ENCODE results near the gene TOX4.

TOX4 gene

GRCh38 chr14:21529515-21529914 lies 52.5 kb downstream of the TOX4 start:
- peaks cover 0 to 5% (median 2%) of the 10 kb centered on the region in 5 donors for H3K27me3 ChIP-seq (ENCODE audit: control insufficient read depth in 5 of 5, insufficient read depth in 4 of 5, low read length in 5 of 5)
- H3K4me3 ChIP-seq (ENCODE audit: low read depth in 1 of 5, low read length in 5 of 5) = no peak overlapping the region
- peaks cover 0 to 14% (median 12%) of the 10 kb centered on the region in 5 donors for H3K4me1 ChIP-seq (ENCODE audit: control insufficient read depth in 5 of 5, insufficient read depth in 5 of 5, low read length in 5 of 5)
- H3K9ac ChIP-seq (ENCODE audit: low read length in 5 of 5) = no peak overlapping the region
- H3K36me3 ChIP-seq (ENCODE audit: control insufficient read depth in 5 of 5, insufficient read depth in 5 of 5, low read length in 5 of 5) = no peaks in the 10 kb centered on the region
- H3K9me3 ChIP-seq (ENCODE audit: control insufficient read depth in 5 of 5, low read length in 5 of 5) = no peaks in the 10 kb centered on the region
- no peak overlapping the region for H3K27ac ChIP-seq (ENCODE audit: low read depth, low read length)

DNA sequence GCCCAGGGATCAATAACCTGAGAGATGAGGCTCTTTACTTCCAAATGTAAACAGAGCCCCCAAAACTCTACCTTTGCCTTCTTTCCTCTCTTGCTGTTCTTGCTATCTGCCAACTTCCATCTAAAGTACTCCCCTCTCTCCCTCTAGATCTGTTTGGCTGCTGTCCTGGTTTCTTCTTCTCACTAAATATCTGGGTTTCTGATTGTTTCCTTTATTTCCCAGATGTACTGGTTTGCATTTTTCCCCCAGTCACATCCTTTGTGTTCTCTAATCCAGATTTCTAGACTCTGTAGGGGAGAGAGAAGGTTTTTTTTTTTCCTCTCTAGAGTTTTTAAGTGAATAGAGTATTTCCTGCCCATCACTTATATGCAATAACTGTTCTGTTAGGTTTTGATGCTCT lies 56.3 kb downstream of the TOX4 start:
- Histone ChIP-seq H3K27me3 (ENCODE audit: control insufficient read depth in 5 of 5, insufficient read depth in 4 of 5, low read length in 5 of 5) (peaks cover 16 to 35% (median 21%) of the 10 kb centered on the region in 5 donors), H3K4me3 (ENCODE audit: low read depth in 1 of 5, low read length in 5 of 5) (no peak overlapping the region), H3K9me3 (ENCODE audit: control insufficient read depth in 5 of 5, low read length in 5 of 5) (no peaks in the 10 kb centered on the region), H3K27ac (ENCODE audit: low read depth, low read length) (no peak overlapping the region), H3K36me3 (ENCODE audit: control insufficient read depth in 5 of 5, insufficient read depth in 5 of 5, low read length in 5 of 5) (no peaks in the 10 kb centered on the region), H3K9ac (ENCODE audit: low read length in 5 of 5) (no peak overlapping the region), H3K4me1 (ENCODE audit: control insufficient read depth in 5 of 5, insufficient read depth in 5 of 5, low read length in 5 of 5) (peaks cover 0 to 12% (median 9%) of the 10 kb centered on the region in 5 donors)

GRCh38 chr14:21534576-21534975 lies 57.6 kb downstream of the TOX4 start:
- H3K27ac ChIP-seq (ENCODE audit: low read depth, low read length) = no peak overlapping the region
- H3K9me3 ChIP-seq (ENCODE audit: control insufficient read depth in 5 of 5, low read length in 5 of 5) = no peaks in the 10 kb centered on the region
- peaks cover 0 to 12% (median 9%) of the 10 kb centered on the region in 5 donors for H3K4me1 ChIP-seq (ENCODE audit: control insufficient read depth in 5 of 5, insufficient read depth in 5 of 5, low read length in 5 of 5)
- H3K4me3 ChIP-seq (ENCODE audit: low read depth in 1 of 5, low read length in 5 of 5) = no peak overlapping the region
- H3K9ac ChIP-seq (ENCODE audit: low read length in 5 of 5) = no peak overlapping the region
- no peaks in the 10 kb centered on the region for H3K36me3 ChIP-seq (ENCODE audit: control insufficient read depth in 5 of 5, insufficient read depth in 5 of 5, low read length in 5 of 5)
- H3K27me3 ChIP-seq (ENCODE audit: control insufficient read depth in 5 of 5, insufficient read depth in 4 of 5, low read length in 5 of 5) = peaks cover 18 to 35% (median 25%) of the 10 kb centered on the region in 5 donors

- peak overlapping the region in 1 of 5 donors; percentile 14 for H3K9ac ChIP-seq (ENCODE audit: low read length in 5 of 5)
- no peak overlapping the region for H3K27ac ChIP-seq (ENCODE audit: low read depth, low read length)
- H3K36me3 ChIP-seq (ENCODE audit: control insufficient read depth in 5 of 5, insufficient read depth in 5 of 5, low read length in 5 of 5) = no peaks in the 10 kb centered on the region
- peaks cover 0 to 12% (median 9%) of the 10 kb centered on the region in 5 donors for H3K4me1 ChIP-seq (ENCODE audit: control insufficient read depth in 5 of 5, insufficient read depth in 5 of 5, low read length in 5 of 5)
- no peaks in the 10 kb centered on the region for H3K9me3 ChIP-seq (ENCODE audit: control insufficient read depth in 5 of 5, low read length in 5 of 5)
- H3K27me3 ChIP-seq (ENCODE audit: control insufficient read depth in 5 of 5, insufficient read depth in 4 of 5, low read length in 5 of 5) = peaks cover 18 to 35% (median 25%) of the 10 kb centered on the region in 5 donors
- peak overlapping the region in 1 of 5 donors; percentile 47 for H3K4me3 ChIP-seq (ENCODE audit: low read depth in 1 of 5, low read length in 5 of 5)
These were observed 58.8 kb downstream of the TOX4 start for GRCh38 chr14:21535545-21536417.

DNA sequence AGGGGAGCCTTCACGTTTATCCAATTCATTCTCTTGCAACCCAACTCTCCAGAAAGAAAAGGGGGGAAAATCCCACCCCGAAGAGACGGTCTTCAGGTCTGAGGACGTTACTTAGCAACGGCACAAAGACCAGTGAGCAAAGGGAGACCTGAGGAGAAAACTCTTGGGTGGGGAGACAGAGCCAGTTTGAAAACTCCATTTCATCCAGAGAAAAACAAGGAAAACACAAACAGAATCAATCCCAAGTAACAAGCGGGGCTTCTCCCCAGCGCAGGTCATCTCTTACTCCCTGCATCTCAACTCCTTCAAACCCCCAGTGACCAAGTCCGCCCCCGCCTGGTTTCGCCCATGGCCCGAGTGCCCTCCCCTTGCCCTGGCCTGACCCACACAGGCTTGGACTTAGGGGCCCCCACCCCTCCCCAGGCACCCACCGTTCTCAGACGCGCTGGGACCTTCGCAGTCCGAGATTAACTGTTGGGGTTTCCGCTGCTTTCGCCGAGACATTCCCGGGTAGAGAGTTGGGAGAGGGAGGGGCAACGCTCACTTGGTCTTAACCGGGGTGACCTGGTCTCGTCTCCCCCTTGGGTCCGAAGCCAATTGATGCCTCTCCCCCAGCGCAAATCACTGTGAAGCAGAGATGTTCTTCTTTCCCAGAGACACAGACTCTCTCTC lies 59.6 kb downstream of the TOX4 start:
- no peaks in the 10 kb centered on the region for H3K9me3 ChIP-seq (ENCODE audit: control insufficient read depth in 5 of 5, low read length in 5 of 5)
- H3K9ac ChIP-seq (ENCODE audit: low read length in 5 of 5) = peak overlapping the region in 3 of 5 donors; percentile 14 to 30 (median 20)
- H3K4me3 ChIP-seq (ENCODE audit: low read depth in 1 of 5, low read length in 5 of 5) = peak overlapping the region in 4 of 5 donors; percentile 23 to 47 (median 42)
- peaks cover 18 to 35% (median 25%) of the 10 kb centered on the region in 5 donors for H3K27me3 ChIP-seq (ENCODE audit: control insufficient read depth in 5 of 5, insufficient read depth in 4 of 5, low read length in 5 of 5)
- peaks cover 0 to 12% (median 9%) of the 10 kb centered on the region in 5 donors for H3K4me1 ChIP-seq (ENCODE audit: control insufficient read depth in 5 of 5, insufficient read depth in 5 of 5, low read length in 5 of 5)
- H3K36me3 ChIP-seq (ENCODE audit: control insufficient read depth in 5 of 5, insufficient read depth in 5 of 5, low read length in 5 of 5) = no peaks in the 10 kb centered on the region
- no peak overlapping the region for H3K27ac ChIP-seq (ENCODE audit: low read depth, low read length)

DNA sequence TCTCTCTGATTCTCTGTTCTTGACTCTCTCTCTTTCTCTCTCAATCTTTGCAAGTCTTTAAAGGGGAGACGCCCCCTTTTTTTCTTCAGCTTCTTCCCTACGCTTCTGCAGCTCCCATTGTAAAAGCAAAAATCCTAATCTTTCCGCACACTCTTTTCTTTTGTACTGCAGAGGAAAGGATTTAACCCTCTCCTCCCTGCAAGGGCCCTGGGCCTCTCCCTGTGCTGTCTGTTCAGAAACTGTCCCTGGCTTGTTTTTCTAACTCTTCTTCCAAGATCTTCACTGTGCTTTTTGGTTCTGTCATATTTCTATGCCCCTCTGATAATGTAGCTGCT lies 60.1 kb downstream of the TOX4 start:
- no peaks in the 10 kb centered on the region for H3K9me3 ChIP-seq (ENCODE audit: control insufficient read depth in 5 of 5, low read length in 5 of 5)
- H3K27me3 ChIP-seq (ENCODE audit: control insufficient read depth in 5 of 5, insufficient read depth in 4 of 5, low read length in 5 of 5) = peaks cover 18 to 34% (median 25%) of the 10 kb centered on the region in 5 donors
- no peak overlapping the region for H3K27ac ChIP-seq (ENCODE audit: low read depth, low read length)
- H3K36me3 ChIP-seq (ENCODE audit: control insufficient read depth in 5 of 5, insufficient read depth in 5 of 5, low read length in 5 of 5) = no peaks in the 10 kb centered on the region
- H3K4me3 ChIP-seq (ENCODE audit: low read depth in 1 of 5, low read length in 5 of 5) = peak overlapping the region in 3 of 5 donors; percentile 41 to 47 (median 42)
- peak overlapping the region in 2 of 5 donors; percentile 20 to 30 for H3K9ac ChIP-seq (ENCODE audit: low read length in 5 of 5)
- H3K4me1 ChIP-seq (ENCODE audit: control insufficient read depth in 5 of 5, insufficient read depth in 5 of 5, low read length in 5 of 5) = peaks cover 0 to 12% (median 9%) of the 10 kb centered on the region in 5 donors

- Histone ChIP-seq H3K27ac (ENCODE audit: low read depth, low read length) (no peak overlapping the region), H3K36me3 (ENCODE audit: control insufficient read depth in 5 of 5, insufficient read depth in 5 of 5, low read length in 5 of 5) (no peaks in the 10 kb centered on the region), H3K4me1 (ENCODE audit: control insufficient read depth in 5 of 5, insufficient read depth in 5 of 5, low read length in 5 of 5) (peaks cover 0 to 12% (median 9%) of the 10 kb centered on the region in 5 donors), H3K4me3 (ENCODE audit: low read depth in 1 of 5, low read length in 5 of 5) (no peak overlapping the region), H3K9ac (ENCODE audit: low read length in 5 of 5) (no peak overlapping the region), H3K9me3 (ENCODE audit: control insufficient read depth in 5 of 5, low read length in 5 of 5) (no peaks in the 10 kb centered on the region), H3K27me3 (ENCODE audit: control insufficient read depth in 5 of 5, insufficient read depth in 4 of 5, low read length in 5 of 5) (peaks cover 18 to 33% (median 24%) of the 10 kb centered on the region in 5 donors)
These were observed 62.4 kb downstream of the TOX4 start for GRCh38 chr14:21539189-21539940.

DNA sequence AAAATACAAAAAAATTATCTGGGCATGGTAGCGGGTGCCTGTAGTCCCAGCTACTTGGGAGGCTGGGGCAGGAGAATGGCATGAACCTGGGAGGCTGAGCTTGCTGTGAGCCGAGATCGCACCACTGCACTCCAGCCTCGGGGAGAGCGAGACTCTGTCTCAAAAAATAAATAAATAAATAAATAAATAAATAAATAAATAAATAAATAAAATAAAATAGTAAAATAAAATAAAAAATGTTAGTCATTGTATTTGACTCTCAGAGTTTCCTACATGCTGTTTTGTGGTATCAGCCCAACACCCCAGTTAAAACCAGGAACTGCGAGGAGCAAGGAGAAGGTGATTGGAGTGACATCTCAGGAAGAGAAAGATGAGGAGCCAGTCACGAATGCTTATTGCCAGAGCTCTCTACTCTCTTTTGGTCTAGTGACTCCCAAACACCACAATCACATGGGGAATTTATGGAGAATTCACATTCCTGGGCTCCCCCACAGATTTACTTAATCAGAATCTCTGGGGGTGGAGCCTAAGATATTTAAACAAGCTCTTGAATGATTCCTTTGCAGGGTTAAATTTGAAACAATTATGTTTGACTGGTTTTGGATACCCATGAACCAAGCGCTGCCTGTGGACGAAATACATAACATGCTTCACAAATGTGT lies 64.5 kb downstream of the TOX4 start:
- Histone ChIP-seq H3K9me3 (ENCODE audit: control insufficient read depth in 5 of 5, low read length in 5 of 5) (no peaks in the 10 kb centered on the region), H3K27me3 (ENCODE audit: control insufficient read depth in 5 of 5, insufficient read depth in 4 of 5, low read length in 5 of 5) (peaks cover 4 to 13% (median 9%) of the 10 kb centered on the region in 5 donors), H3K36me3 (ENCODE audit: control insufficient read depth in 5 of 5, insufficient read depth in 5 of 5, low read length in 5 of 5) (no peaks in the 10 kb centered on the region), H3K9ac (ENCODE audit: low read length in 5 of 5) (no peak overlapping the region), H3K27ac (ENCODE audit: low read depth, low read length) (no peak overlapping the region), H3K4me3 (ENCODE audit: low read depth in 1 of 5, low read length in 5 of 5) (no peak overlapping the region), H3K4me1 (ENCODE audit: control insufficient read depth in 5 of 5, insufficient read depth in 5 of 5, low read length in 5 of 5) (peaks cover 0 to 7% (median 4%) of the 10 kb centered on the region in 5 donors)

- Histone ChIP-seq H3K9me3 (ENCODE audit: control insufficient read depth in 5 of 5, low read length in 5 of 5) (no peaks in the 10 kb centered on the region), H3K4me1 (ENCODE audit: control insufficient read depth in 5 of 5, insufficient read depth in 5 of 5, low read length in 5 of 5) (no peaks in the 10 kb centered on the region), H3K27ac (ENCODE audit: low read depth, low read length) (no peak overlapping the region), H3K9ac (ENCODE audit: low read length in 5 of 5) (no peak overlapping the region), H3K36me3 (ENCODE audit: control insufficient read depth in 5 of 5, insufficient read depth in 5 of 5, low read length in 5 of 5) (no peaks in the 10 kb centered on the region), H3K27me3 (ENCODE audit: control insufficient read depth in 5 of 5, insufficient read depth in 4 of 5, low read length in 5 of 5) (peaks cover 0 to 5% (median 2%) of the 10 kb centered on the region in 5 donors), H3K4me3 (ENCODE audit: low read depth in 1 of 5, low read length in 5 of 5) (no peak overlapping the region)
These were observed 66.5 kb downstream of the TOX4 start for GRCh38 chr14:21543521-21543960.

Data from subcutaneous abdominal adipose tissue (tissue), 5 donors.